ENCODE data around the gene NRSN2. TPM values are rescaled to one million over a fixed set of nuclear protein-coding genes. Genes with fewer than 3 reads are reported as not detected.

The NRSN2 gene, protein sequence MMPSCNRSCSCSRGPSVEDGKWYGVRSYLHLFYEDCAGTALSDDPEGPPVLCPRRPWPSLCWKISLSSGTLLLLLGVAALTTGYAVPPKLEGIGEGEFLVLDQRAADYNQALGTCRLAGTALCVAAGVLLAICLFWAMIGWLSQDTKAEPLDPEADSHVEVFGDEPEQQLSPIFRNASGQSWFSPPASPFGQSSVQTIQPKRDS
- 32.0 and 35.9 TPM in 2 replicates for total RNA-seq

DNA sequence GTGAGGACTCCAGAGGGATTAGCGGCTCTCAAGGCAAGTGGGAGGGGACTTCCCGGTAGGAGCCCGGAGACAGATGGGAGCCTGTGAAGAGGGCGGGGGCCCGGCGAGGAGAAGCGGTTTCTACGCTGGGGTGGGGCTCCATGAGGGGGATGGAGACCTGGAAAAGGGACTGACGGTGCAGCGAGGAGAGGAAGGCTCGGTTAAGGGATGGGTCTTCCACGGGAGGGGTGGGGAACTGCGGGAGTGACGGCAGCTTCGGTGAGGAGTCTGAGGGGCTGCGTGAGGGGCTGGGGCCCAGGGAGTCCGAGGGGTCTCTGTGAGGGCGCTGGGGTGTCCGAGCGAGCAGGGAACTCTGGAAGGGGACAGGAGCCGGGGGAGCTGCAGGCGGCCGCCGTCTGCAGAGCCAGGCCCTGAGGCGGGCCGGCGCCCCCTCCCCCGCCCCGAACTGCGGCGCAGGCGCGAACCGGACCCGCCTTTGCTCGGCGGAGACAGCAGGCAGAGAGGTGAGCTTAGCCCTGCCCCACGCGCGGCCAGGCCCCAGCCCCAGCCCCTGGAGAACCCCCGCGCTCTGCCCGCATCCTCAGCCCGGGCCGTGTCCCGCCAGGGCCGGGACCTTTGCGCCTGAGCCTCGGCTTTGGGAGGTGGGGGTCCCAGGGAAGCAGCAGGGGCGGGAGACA lies at the start of gene NRSN2:
Gene NRSN2 (plus strand): TSS at position 472 of the 677 bp plus-strand sequence. CDS start 2,533 bp downstream, outside the sequence.

DNA sequence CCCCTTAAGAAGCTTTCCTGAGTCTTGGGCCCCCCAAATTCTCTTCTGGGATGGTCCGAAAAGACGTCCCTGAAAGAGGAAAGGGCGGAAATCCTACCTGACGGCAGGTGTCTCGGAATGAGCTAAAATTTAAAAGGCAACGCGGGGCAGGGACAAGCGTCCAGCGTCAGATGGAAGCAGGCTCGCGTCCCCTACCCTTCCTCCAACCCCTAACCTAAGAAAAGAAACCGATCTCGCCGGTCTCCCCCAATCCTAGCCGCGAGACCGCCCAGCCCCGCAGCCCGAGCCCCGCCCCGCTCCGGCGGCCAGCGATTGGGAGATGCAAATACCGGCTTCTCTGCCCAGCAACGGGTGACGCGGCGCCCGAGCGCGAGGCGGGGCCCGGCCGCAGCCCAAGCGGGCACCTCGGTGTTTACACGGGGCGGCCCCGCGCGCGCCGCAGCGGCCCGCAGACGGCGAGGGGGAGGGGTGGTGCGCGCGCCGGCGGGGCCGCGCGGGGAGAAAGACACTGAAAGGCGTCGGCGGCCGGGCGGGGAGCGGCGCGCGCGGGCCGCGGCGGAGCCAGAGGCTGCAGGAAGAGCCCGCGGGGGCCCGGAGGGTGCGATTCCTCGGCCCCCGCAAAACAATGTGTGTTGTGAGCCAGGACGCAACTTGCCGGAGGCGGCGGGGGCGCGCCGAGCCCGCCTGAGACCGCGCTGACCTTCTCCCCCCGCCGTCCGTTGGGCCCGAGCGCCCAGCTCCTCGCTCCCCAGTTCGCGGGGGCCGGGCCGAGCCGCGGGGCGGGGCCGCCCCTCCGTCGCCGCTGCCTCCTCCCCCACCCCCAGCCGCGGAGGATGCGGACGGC lies 21.6 kb upstream of the NRSN2 start, which contains the start of gene SOX12:
Gene SOX12 (plus strand): TSS at position 508 of the 844 bp plus-strand sequence. CDS start 373 bp downstream, outside the sequence.

Other genes with a start within 250 kb of the NRSN2 start
- not detected in 2 replicates for gene DEFB126, start 204.5 kb upstream of the NRSN2 start, total RNA-seq
- gene DEFB127, start 189.7 kb upstream of the NRSN2 start, total RNA-seq: not detected in 2 replicates
- not detected in 2 replicates for gene DEFB128, start 157.4 kb upstream of the NRSN2 start, total RNA-seq
- not detected in 2 replicates for gene DEFB129, start 119.9 kb upstream of the NRSN2 start, total RNA-seq
- gene DEFB132, start 89.4 kb upstream of the NRSN2 start, total RNA-seq: not detected in 2 replicates
- gene C20orf96, start 56.4 kb upstream of the NRSN2 start, total RNA-seq: 1.3 and 3.3 TPM in 2 replicates
- gene ZCCHC3, start 49.5 kb upstream of the NRSN2 start, total RNA-seq: 18.2 and 19.3 TPM in 2 replicates
- gene SOX12, start 21.6 kb upstream of the NRSN2 start, total RNA-seq: 9.9 TPM in 2 replicates
- 72.6 and 78.5 TPM in 2 replicates for gene TRIB3, start 33.6 kb downstream of the NRSN2 start, total RNA-seq
- 95.5 and 97.1 TPM in 2 replicates for gene RBCK1, start 61.2 kb downstream of the NRSN2 start, total RNA-seq
- 23.3 and 28.2 TPM in 2 replicates for gene TBC1D20, start 115.4 kb downstream of the NRSN2 start, total RNA-seq
- gene CSNK2A1, start 196.7 kb downstream of the NRSN2 start, total RNA-seq: 79.3 and 129 TPM in 2 replicates

All from mammary microvascular endothelial cell (primary cell).